ENCODE measurements around the gene SBF2.
A peak's percentile ranks its signal among the peaks of the same experiment; 100 is the strongest.
"Not testable (repeated sequence)": the region's sequence is repeated elsewhere in the genome, so short reads cannot be mapped to it uniquely, and the experiment has no call there.

SBF2 gene

GRCh38 chr11:10032935-10033334 lies 261.1 kb downstream of the SBF2 start:
- intact Hi-C loops (cut with DNase I), result no loop called here
- DNase-seq, result no peak

GRCh38 chr11:10030122-10030490 lies 263.9 kb downstream of the SBF2 start:
- DNase-seq, result no peak
- intact Hi-C loops (cut with DNase I), result no loop called here

- no peak for DNase-seq
- intact Hi-C loops (cut with DNase I), result no loop called here
Measured at GRCh38 chr11:10029386-10030121, 264.5 kb downstream of the SBF2 start.

- no peak for DNase-seq
- intact Hi-C loops (cut with DNase I), result no loop called here
Measured at GRCh38 chr11:10026514-10026913, 267.5 kb downstream of the SBF2 start.

- DNase-seq, result no peak
- intact Hi-C loops (cut with DNase I), result no loop called here
Measured at GRCh38 chr11:10023212-10023611, 270.8 kb downstream of the SBF2 start.

GRCh38 chr11:10022764-10023163 lies 271.3 kb downstream of the SBF2 start:
- intact Hi-C loops (cut with DNase I), result no loop called here
- DNase-seq, result no peak

GRCh38 chr11:10021563-10021962 lies 272.5 kb downstream of the SBF2 start:
- intact Hi-C loops (cut with DNase I), result no loop called here
- DNase-seq, result no peak

GRCh38 chr11:10019906-10020682 lies 273.9 kb downstream of the SBF2 start:
- intact Hi-C loops (cut with DNase I), result no loop called here
- no peak for DNase-seq

- intact Hi-C loops (cut with DNase I), result no loop called here
- DNase-seq, result no peak
Measured at GRCh38 chr11:10017911-10018310, 276.1 kb downstream of the SBF2 start.

GRCh38 chr11:10017050-10017449 lies 277.0 kb downstream of the SBF2 start:
- intact Hi-C loops (cut with DNase I), result no loop called here

GRCh38 chr11:10012068-10012467 lies 282.0 kb downstream of the SBF2 start:
- DNase-seq, result no peak
- intact Hi-C loops (cut with DNase I), result no loop called here

More at GRCh38 chr11:10017050-10017449, 277.0 kb downstream of the SBF2 start:
- no peak for DNase-seq

- intact Hi-C loops (cut with DNase I), result no loop called here
- DNase-seq, result no peak
Measured at GRCh38 chr11:10005955-10006525, 288.0 kb downstream of the SBF2 start.

GRCh38 chr11:10004526-10005113 lies 289.4 kb downstream of the SBF2 start:
- DNase-seq, result no peak
- intact Hi-C loops (cut with DNase I), result no loop called here

GRCh38 chr11:10002221-10002620 lies 291.8 kb downstream of the SBF2 start:
- intact Hi-C loops (cut with DNase I), result no loop called here
- DNase-seq, result no peak

- no peak for DNase-seq
- intact Hi-C loops (cut with DNase I), result no loop called here
Measured at GRCh38 chr11:9992306-9992705, 301.7 kb downstream of the SBF2 start.

- no peak for DNase-seq
- intact Hi-C loops (cut with DNase I), result no loop called here
Measured at GRCh38 chr11:9990221-9990973, 303.6 kb downstream of the SBF2 start.

GRCh38 chr11:9987303-9987702 lies 306.7 kb downstream of the SBF2 start:
- intact Hi-C loops (cut with DNase I); DNase-seq: not testable (repeated sequence)

- intact Hi-C loops (cut with DNase I), result no loop called here
- DNase-seq, result peak in 2 of 10 donors; percentile 8 to 84
Measured at GRCh38 chr11:9982796-9983579, 311.0 kb downstream of the SBF2 start.

GRCh38 chr11:9982127-9982795 lies 311.8 kb downstream of the SBF2 start:
- intact Hi-C loops (cut with DNase I), result no loop called here
- peak in 4 of 10 donors; percentile 12 to 81 (median 45) for DNase-seq
